Fibroblast of lung (primary cell): ENCODE results near the gene SLC6A8. TPM values are rescaled to one million over a fixed set of nuclear protein-coding genes. Genes with fewer than 3 reads are reported as not detected.

Experiments
- DNase-seq, 2 donors: peaks; one replicate each; pipeline versions ENCODE4 v3.0.0 to v3.0.0-alpha.2; 2010; ENCODE audit warnings: low read depth in 2 of 2
- H2AFZ ChIP-seq: 2 replicates; pipeline ENCODE4 v1.5.1; 2012; ENCODE audit warnings: low read length, control low read depth, inconsistent platforms
- H3K27ac ChIP-seq: 2 replicates; pipeline ENCODE4 v1.5.1; 2011; ENCODE audit warnings: low read length, control low read depth; ENCODE audit not compliant: insufficient read depth
- H3K27me3 ChIP-seq: 2 replicates; pipeline ENCODE4 v1.5.1; 2011; ENCODE audit warnings: mild to moderate bottlenecking, low read length; ENCODE audit not compliant: control insufficient read depth, insufficient read depth
- H3K36me3 ChIP-seq: 2 replicates; pipeline ENCODE4 v1.5.1; 2011; ENCODE audit warnings: low read length; ENCODE audit not compliant: control insufficient read depth, insufficient read depth
- H3K4me1 ChIP-seq: 2 replicates; pipeline ENCODE4 v1.5.1; 2011; ENCODE audit warnings: low read length; ENCODE audit not compliant: control insufficient read depth, insufficient read depth; ENCODE audit errors: extremely low read depth
- H3K4me2 ChIP-seq: 2 replicates; pipeline ENCODE4 v1.5.1; 2011; ENCODE audit warnings: low read length, control low read depth; ENCODE audit not compliant: insufficient read depth; ENCODE audit errors: extremely low read depth
- H3K4me3 ChIP-seq, 4 experiments: fragments of 200-600 bp in 1 of 4; sonication (generic) in 1 of 4; replicated peaks in 1 of 4; 2 replicates each; pipeline ENCODE4 v1.5.1; 2011 to 2016; ENCODE audit warnings: low read length in 4 of 4, low read depth in 3 of 4, mild to moderate bottlenecking in 3 of 4, control low read depth in 2 of 4, inconsistent platforms in 1 of 4, mixed read lengths in 1 of 4; ENCODE audit not compliant: insufficient read depth in 1 of 4; ENCODE audit errors: control extremely low read depth in 1 of 4
- H3K79me2 ChIP-seq: 2 replicates; pipeline ENCODE4 v1.5.1; 2012; ENCODE audit warnings: mild to moderate bottlenecking, low read length, inconsistent platforms; ENCODE audit not compliant: control insufficient read depth, insufficient read depth
- H3K9ac ChIP-seq: 2 replicates; pipeline ENCODE4 v1.5.1; 2011; ENCODE audit warnings: mild to moderate bottlenecking, low read length, control low read depth; ENCODE audit not compliant: insufficient read depth
- H3K9me3 ChIP-seq: 2 replicates; pipeline ENCODE4 v1.5.1; 2012; ENCODE audit warnings: low read depth, low read length; ENCODE audit not compliant: control insufficient read depth, insufficient read depth
- H4K20me1 ChIP-seq: 2 replicates; pipeline ENCODE4 v1.5.1; 2011; ENCODE audit warnings: low read length; ENCODE audit not compliant: control insufficient read depth, insufficient read depth; ENCODE audit errors: extremely low read depth
- CTCF ChIP-seq, 2 donors: IDR thresholded peaks in 1 of 2; conservative IDR thresholded peaks in 1 of 2; 1 replicate in 1 of 2; 2 replicates in 1 of 2; pipeline ENCODE4 v1.5.1; 2011 to 2012; ENCODE audit warnings: low read length in 2 of 2, control low read depth in 1 of 2, inconsistent platforms in 1 of 2, low read depth in 1 of 2, mild to moderate bottlenecking in 1 of 2
- EZH2 ChIP-seq: IDR thresholded peaks from 2 replicates; pipeline ENCODE4 v1.5.1; 2012; ENCODE audit warnings: low read length, control low read depth, mild to moderate bottlenecking; ENCODE audit errors: missing control alignments
- polyA plus RNA-seq, 2 donors: library from polyadenylated mRNA; depleted of rRNA in 1 of 2; stranded (reverse) in 1 of 2; unstranded in 1 of 2; fragments of >200 nt; gene quantifications; 2 replicates each; pipeline ENCODE4 v1.2.1, GENCODE V29; 2011 to 2012; ENCODE audit warnings: missing spikeins in 1 of 2
- total RNA-seq: library from RNA; depleted of rRNA; stranded (reverse); fragments of >200 nt; gene quantifications from 2 replicates; pipeline ENCODE4 v1.2.1, GENCODE V29; 2014

The SLC6A8 gene
- total and polyA plus RNA-seq, 2 donors (not counting 1 experiment from before 2014, with no cell fraction given), result 7.7 to 11.1 TPM

DNA sequence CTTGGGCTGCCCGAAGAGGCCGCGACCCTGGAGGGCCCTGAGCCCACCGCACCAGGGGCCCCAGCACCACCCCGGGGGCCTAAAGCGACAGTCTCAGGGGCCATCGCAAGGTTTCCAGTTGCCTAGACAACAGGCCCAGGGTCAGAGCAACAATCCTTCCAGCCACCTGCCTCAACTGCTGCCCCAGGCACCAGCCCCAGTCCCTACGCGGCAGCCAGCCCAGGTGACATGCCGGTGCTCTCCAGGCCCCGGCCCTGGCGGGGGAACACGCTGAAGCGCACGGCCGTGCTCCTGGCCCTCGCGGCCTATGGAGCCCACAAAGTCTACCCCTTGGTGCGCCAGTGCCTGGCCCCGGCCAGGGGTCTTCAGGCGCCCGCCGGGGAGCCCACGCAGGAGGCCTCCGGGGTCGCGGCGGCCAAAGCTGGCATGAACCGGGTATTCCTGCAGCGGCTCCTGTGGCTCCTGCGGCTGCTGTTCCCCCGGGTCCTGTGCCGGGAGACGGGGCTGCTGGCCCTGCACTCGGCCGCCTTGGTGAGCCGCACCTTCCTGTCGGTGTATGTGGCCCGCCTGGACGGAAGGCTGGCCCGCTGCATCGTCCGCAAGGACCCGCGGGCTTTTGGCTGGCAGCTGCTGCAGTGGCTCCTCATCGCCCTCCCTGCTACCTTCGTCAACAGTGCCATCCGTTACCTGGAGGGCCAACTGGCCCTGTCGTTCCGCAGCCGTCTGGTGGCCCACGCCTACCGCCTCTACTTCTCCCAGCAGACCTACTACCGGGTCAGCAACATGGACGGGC, 37.5 kb downstream of the SLC6A8 start:
- H3K9ac ChIP-seq, result peak overlapping the region; percentile 32
- H3K27ac ChIP-seq, result peak overlapping the region; percentile 50
- H2AFZ ChIP-seq, result no peak overlapping the region

GRCh38 chrX:153725832-153726285, 38.1 kb downstream of the SLC6A8 start:
- H3K36me3 ChIP-seq, result no peaks in the 10 kb centered on the region
- DNase-seq, result no peak
- no peak overlapping the region for H3K9ac ChIP-seq
- peak overlapping the region in 1 of 4 experiments; percentile 38 for H3K4me3 ChIP-seq
- no peak for TF ChIP-seq EZH2
- H3K27me3 ChIP-seq, result no peaks in the 10 kb centered on the region
- H2AFZ ChIP-seq, result no peak overlapping the region
- H4K20me1 ChIP-seq, result no peaks in the 10 kb centered on the region
- no peaks in the 10 kb centered on the region for H3K9me3 ChIP-seq
- H3K4me1 ChIP-seq, result peaks cover 10% of the 10 kb centered on the region
- peak overlapping the region; percentile 71 for H3K27ac ChIP-seq
- peaks cover 14% of the 10 kb centered on the region for H3K79me2 ChIP-seq
- H3K4me2 ChIP-seq, result peak overlapping the region; percentile 25

More for the DNA sequence above, 37.5 kb downstream of the SLC6A8 start:
- H3K27me3 ChIP-seq, result no peaks in the 10 kb centered on the region
- peak overlapping the region in 3 of 4 experiments; percentile 11 to 54 (median 32) for H3K4me3 ChIP-seq
- H4K20me1 ChIP-seq, result no peaks in the 10 kb centered on the region
- H3K4me1 ChIP-seq, result peaks cover 10% of the 10 kb centered on the region
- H3K79me2 ChIP-seq, result peaks cover 14% of the 10 kb centered on the region
- no peak for TF ChIP-seq EZH2
- TF ChIP-seq CTCF (conservative IDR thresholded peaks at IDR 0.05 in 1 of 2, IDR thresholded peaks at IDR 0.05 in 1 of 2; ENCODE audit: low read depth in 1 of 2, low read length in 2 of 2), result no peak
- peak overlapping the region; percentile 48 for H3K4me2 ChIP-seq
- DNase-seq, result no peak
- H3K9me3 ChIP-seq, result no peaks in the 10 kb centered on the region
- no peaks in the 10 kb centered on the region for H3K36me3 ChIP-seq

DNA sequence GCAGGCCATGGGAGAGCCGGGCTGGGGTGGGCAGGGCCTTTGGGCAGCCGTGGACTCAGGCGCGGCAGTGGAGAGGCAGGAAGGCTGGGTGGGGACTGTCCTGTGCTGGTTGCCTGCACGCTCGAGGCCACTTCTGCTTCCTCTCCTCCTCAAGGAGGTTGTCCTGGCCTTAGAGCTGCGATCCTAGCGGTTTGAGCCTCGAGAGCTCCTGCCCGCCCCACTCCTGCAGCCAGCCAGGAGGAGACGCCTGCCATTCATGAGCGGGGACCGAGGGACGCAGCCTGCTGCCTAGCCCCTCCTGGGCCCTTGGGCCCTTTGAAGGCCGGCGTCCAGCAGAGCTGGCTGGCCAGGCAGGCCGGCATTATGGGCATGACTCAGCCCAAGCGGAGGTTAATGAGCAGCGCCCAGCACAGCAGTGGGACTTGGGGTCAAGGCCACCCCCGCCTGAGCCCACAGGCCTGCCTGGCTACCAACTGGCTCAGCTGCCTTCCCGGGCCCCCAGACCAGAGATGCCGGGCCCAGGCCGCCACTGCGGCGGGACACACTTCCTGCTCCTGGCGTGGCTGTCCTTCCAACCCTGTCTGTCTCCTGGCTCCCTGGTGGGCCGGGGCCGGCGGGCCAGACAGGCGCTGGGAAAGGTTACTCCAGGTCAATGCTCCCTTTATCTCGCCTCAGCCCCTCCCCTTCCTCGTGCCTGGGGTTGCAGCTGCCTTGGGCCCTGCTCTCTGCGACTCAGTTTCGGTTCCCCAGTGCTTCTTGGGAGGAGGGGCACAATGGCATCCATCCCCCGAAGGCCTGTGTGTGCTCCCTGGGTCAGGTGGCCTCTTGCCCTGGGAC, 38.8 kb downstream of the SLC6A8 start:
- Histone ChIP-seq H3K79me2 (peaks cover 14% of the 10 kb centered on the region), H2AFZ (no peak overlapping the region), H3K27ac (peak overlapping the region; percentile 71), H3K36me3 (no peaks in the 10 kb centered on the region), H3K9me3 (no peaks in the 10 kb centered on the region), H3K27me3 (no peaks in the 10 kb centered on the region), H3K4me2 (peak overlapping the region; percentile 64), H3K4me3 (peak overlapping the region in 1 of 4 experiments; percentile 38), H4K20me1 (no peaks in the 10 kb centered on the region), H3K4me1 (peaks cover 10% of the 10 kb centered on the region), H3K9ac (peak overlapping the region; percentile 26)
- peak; percentile 53 to 63 for DNase-seq
- no peak for TF ChIP-seq CTCF (conservative IDR thresholded peaks at IDR 0.05 in 1 of 2, IDR thresholded peaks at IDR 0.05 in 1 of 2; ENCODE audit: low read depth in 1 of 2, low read length in 2 of 2)
- TF ChIP-seq EZH2, result no peak
